GM12874 (cell line): ENCODE results near the gene MCU.

ENCODE experiments used
- TF ChIP-seq, protein P1 (sequence below): IDR thresholded peaks from 2 replicates; pipeline ENCODE4 v1.5.1; 2011; ENCODE audit warnings: low read depth, mild to moderate bottlenecking, control low read depth, low read length, moderate library complexity; ENCODE audit not compliant: insufficient read depth

MCU gene

DNA sequence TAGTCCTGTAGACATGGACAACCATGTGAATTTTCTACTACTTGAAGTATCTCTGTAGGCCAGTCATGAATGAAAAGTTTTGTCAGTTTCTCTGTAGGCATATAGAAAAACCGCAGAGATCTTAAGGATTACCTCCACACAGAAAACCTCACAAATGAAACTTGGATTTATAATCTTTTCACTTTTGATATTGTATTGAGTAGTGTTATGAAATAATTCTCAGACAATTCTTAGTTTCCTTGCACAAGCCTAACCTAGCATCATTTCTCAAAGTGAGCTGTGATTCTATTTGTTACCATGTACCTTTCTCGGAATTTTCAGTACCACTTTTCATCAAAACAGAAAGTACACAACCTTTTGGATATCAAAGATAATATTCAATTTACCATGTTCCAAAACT is 150.2 kb downstream of the MCU start:
- TF ChIP-seq, protein P1, sequence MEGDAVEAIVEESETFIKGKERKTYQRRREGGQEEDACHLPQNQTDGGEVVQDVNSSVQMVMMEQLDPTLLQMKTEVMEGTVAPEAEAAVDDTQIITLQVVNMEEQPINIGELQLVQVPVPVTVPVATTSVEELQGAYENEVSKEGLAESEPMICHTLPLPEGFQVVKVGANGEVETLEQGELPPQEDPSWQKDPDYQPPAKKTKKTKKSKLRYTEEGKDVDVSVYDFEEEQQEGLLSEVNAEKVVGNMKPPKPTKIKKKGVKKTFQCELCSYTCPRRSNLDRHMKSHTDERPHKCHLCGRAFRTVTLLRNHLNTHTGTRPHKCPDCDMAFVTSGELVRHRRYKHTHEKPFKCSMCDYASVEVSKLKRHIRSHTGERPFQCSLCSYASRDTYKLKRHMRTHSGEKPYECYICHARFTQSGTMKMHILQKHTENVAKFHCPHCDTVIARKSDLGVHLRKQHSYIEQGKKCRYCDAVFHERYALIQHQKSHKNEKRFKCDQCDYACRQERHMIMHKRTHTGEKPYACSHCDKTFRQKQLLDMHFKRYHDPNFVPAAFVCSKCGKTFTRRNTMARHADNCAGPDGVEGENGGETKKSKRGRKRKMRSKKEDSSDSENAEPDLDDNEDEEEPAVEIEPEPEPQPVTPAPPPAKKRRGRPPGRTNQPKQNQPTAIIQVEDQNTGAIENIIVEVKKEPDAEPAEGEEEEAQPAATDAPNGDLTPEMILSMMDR: no peak

DNA sequence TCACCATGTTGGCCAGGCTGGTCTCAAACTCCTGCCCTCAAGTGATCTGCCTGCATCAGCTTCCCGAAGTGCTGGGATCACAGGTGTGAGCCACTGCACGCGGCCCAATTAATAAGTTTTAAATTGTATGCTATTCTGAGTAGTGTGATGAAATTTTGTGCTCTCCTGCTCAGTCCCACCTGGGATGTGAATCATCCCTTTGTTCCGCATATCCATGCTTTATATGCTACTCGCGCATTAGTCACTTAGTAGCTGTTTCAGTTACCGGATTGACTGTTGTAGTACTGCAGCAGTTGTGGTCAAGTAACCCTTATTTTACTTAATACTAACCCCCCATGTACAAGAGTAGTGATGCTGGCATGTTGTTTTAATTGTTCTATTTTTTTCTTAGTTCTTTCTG is 154.3 kb downstream of the MCU start:
- TF ChIP-seq, protein P1: no peak

DNA sequence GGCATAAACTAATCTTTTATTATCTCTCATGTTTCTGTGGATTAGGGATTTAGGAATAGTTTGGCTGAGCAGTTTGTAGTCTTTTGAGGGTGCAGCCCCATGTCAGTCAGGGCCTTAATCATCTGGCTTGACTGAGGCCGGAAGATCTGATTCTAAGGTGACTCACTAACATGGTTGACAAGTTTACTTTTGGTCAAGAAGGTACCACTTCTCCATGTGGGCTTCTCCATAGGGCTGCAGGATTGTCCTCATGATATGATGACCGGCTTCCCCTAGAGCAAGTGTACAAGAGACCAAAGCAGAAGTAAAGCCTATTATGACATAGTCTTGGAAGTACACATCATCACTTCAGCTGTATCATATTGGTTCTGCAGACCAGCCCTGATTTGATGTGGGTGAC is 155.7 kb downstream of the MCU start:
- TF ChIP-seq, protein P1: no peak

DNA sequence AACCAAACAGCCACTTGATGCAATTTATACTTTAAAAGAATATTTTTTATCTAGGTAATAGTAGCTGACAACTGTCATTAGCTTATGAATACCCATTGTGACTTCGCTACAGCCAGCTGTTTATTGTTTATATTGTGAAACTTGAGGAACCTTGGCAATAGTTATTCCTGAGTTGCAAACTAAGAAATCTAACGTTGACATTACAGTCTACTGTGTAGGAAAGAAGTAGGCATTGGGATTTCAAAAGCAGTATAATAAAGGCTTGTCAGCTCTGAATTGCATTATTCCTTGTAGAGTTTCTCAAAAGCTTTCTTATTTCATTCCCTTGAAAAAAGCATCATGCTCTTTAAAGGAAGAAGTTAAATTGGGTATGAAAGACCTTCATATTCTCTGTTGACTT is 158.9 kb downstream of the MCU start:
- TF ChIP-seq, protein P1: no peak

DNA sequence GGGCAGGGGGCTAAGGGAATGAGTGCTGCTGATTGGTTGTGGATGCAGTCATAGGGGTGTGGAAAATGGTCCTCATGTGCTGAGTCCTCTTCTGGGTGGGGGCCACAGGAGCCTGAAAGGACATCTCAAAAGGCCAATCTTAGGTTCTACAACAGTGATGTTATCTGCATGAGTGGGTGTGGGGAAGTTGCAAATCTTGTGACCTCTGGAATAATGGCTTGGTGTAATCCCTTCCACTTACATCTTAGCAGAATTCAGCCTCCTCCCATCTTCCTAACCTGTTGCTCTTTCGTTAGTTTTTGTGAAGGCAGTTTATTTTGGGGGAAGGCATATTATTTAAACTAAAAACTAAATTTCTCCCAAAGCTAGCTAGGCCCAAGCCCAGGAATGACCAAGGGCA is 159.6 kb downstream of the MCU start:
- TF ChIP-seq, protein P1: no peak

DNA sequence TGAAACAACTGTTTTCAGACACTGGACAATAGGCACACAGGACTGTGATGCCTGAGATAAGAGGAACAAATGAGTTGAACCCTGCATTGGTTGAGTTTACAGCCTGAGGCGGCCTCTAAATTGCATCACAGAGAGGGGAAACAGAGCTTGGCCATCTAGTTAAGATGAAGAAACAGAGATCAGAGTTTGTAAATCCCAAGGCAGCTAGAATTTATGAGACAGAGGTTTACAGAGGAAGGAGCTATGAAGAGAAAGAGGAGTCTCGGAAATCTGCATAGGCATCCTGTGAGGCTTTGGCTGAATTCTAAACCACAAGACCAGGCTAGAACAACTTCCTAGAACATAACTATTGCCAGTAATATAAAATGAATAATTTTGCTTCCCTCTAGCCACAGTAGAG is 160.6 kb downstream of the MCU start:
- TF ChIP-seq, protein P1: no peak

DNA sequence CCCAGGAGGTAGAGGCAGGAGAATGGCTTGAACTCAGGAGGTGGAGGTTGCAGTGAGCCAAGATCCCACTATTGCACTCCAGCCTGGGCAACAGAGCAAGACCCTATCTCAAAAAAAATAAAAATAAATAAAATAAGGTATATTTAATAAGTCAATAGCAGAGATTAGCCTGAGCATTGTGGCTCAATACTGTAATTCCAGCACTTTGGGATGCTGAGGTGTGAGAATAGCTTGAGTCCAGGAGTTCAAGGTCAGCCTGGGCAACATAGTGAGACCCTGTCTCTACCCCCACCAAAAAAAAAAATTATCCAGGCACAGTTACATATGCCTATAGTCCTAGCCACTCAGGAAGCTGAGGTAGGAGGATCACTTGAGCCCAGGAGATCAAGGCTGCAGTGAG is 163.2 kb downstream of the MCU start:
- TF ChIP-seq, protein P1: no peak

DNA sequence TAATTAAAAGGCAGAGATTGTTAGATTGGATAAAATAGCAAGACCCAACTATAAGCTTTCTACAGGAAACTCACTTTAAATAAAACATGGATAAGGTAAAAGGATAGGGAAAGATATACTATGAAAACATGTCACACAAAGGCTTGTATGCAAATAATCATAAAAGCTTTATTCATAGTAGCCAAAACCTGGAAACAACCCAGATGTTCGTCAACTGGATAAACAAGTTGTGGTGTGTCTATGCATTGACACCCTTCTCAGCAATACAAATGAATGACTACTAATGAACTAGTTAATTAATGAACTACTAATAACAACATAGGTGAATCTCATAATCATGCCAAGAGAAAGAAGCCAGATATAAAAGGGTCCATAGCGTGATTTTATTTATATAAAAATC is 163.8 kb downstream of the MCU start:
- TF ChIP-seq, protein P1: no peak
